ENCODE results near the gene MTMR11. TPM values are rescaled to one million over a fixed set of nuclear protein-coding genes. Genes with fewer than 3 reads are reported as not detected.
"Not testable (repeated sequence)": the region's sequence is repeated elsewhere in the genome, so short reads cannot be mapped to it uniquely, and the experiment has no call there.

Gene MTMR11
- total RNA-seq, 4 donors from 2014 or later: 2.0 to 8.6 (median 5.6) TPM

GRCh38 chr1:149896575-149896974 lies 40.1 kb downstream of the MTMR11 start:
- intact Hi-C loops (cut with DNase I): loop anchor here (5.0 kb wide), 1 partner anchor 36 kb away; no protein-coding TSS in a partner anchor
- H3K9me3 ChIP-seq: no peaks in the 10 kb centered on the region

GRCh38 chr1:149888999-149889289 lies 47.7 kb downstream of the MTMR11 start:
- H3K9me3 ChIP-seq: no peaks in the 10 kb centered on the region
- TF ChIP-seq CTCF (IDR thresholded peaks at IDR 0.05) (no peak), POLR2A (IDR thresholded peaks at IDR 0.05) (no peak)
- no peaks in the 10 kb centered on the region for H3K27me3 ChIP-seq
- WGBS, 2 donors: 8 to 12% methylated on average over 6 of the region's 6 CpGs
- intact Hi-C loops (cut with DNase I): no loop called here
- H3K4me1 ChIP-seq: peaks cover 20 to 23% of the 10 kb centered on the region in 2 donors
- peak overlapping the region; percentile 97 to 100 (median 100) for H3K27ac ChIP-seq
- no peaks in the 10 kb centered on the region for H3K36me3 ChIP-seq
- peak; percentile 46 to 49 for DNase-seq
- peak overlapping the region in 2 of 3 donors; percentile 31 to 46 for H3K4me3 ChIP-seq (replicated peaks in 1 of 3)

More at GRCh38 chr1:149896575-149896974, 40.1 kb downstream of the MTMR11 start:
- DNase-seq: no peak
- WGBS, 2 donors: 90 to 94% methylated on average over 4 of the region's 4 CpGs
- peaks cover 7 to 9% of the 10 kb centered on the region in 2 donors for H3K4me1 ChIP-seq
- no peak overlapping the region for H3K27ac ChIP-seq
- no peaks in the 10 kb centered on the region for H3K36me3 ChIP-seq
- TF ChIP-seq CTCF (IDR thresholded peaks at IDR 0.05): no peak
- TF ChIP-seq POLR2A (IDR thresholded peaks at IDR 0.05): no peak
- no peak overlapping the region for H3K4me3 ChIP-seq (replicated peaks in 1 of 3)
- no peaks in the 10 kb centered on the region for H3K27me3 ChIP-seq

GRCh38 chr1:149888247-149888998 lies 48.3 kb downstream of the MTMR11 start:
- no peaks in the 10 kb centered on the region for H3K27me3 ChIP-seq

GRCh38 chr1:149887456-149888246 lies 49.0 kb downstream of the MTMR11 start:
- WGBS, 2 donors: 0 to 1% methylated on average over 33 to 38 of the region's 46 CpGs
- H3K27me3 ChIP-seq: no peaks in the 10 kb centered on the region
- no peaks in the 10 kb centered on the region for H3K9me3 ChIP-seq
- TF ChIP-seq POLR2A (IDR thresholded peaks at IDR 0.05) (peak in 1 of 2 donors; percentile 89), CTCF (IDR thresholded peaks at IDR 0.05) (no peak)
- peaks cover 23% of the 10 kb centered on the region in 2 donors for H3K4me1 ChIP-seq
- peak; percentile 82 to 85 for DNase-seq
- H3K4me3 ChIP-seq (replicated peaks in 1 of 3): peak overlapping the region; percentile 24 to 77 (median 59)
- peak overlapping the region; percentile 97 to 100 (median 100) for H3K27ac ChIP-seq
- intact Hi-C loops (cut with DNase I): no loop called here
- H3K36me3 ChIP-seq: no peaks in the 10 kb centered on the region

More at GRCh38 chr1:149888247-149888998, 48.3 kb downstream of the MTMR11 start:
- Histone ChIP-seq H3K9me3 (no peaks in the 10 kb centered on the region), H3K4me1 (peaks cover 23% of the 10 kb centered on the region in 2 donors), H3K36me3 (no peaks in the 10 kb centered on the region), H3K4me3 (replicated peaks in 1 of 3) (peak overlapping the region in 2 of 3 donors; percentile 31 to 46), H3K27ac (peak overlapping the region; percentile 97 to 100 (median 100))
- DNase-seq: peak; percentile 82 to 85
- WGBS, 2 donors: 2 to 3% methylated on average over 28 of the region's 28 CpGs
- intact Hi-C loops (cut with DNase I): no loop called here
- TF ChIP-seq POLR2A (IDR thresholded peaks at IDR 0.05): peak in 1 of 2 donors; percentile 58
- TF ChIP-seq CTCF (IDR thresholded peaks at IDR 0.05): peak in 5 of 6 experiments; percentile 48 to 61 (median 60)

- H3K27ac ChIP-seq: peak overlapping the region; percentile 97 to 100 (median 100)
- 0 to 1% methylated on average over 10 to 13 of the region's 13 CpGs for WGBS, 2 donors
Measured at GRCh38 chr1:149887196-149887455, 49.6 kb downstream of the MTMR11 start.

More at GRCh38 chr1:149887196-149887455, 49.6 kb downstream of the MTMR11 start:
- H3K36me3 ChIP-seq; DNase-seq; intact Hi-C loops (cut with DNase I); H3K27me3 ChIP-seq; H3K9me3 ChIP-seq: not testable (repeated sequence)
- Histone ChIP-seq H3K4me3 (replicated peaks in 1 of 3) (peak overlapping the region; percentile 24 to 77 (median 59)), H3K4me1 (peaks cover 23% of the 10 kb centered on the region in 2 donors)
